HuH-7 (cell line): ENCODE results near the gene DNAJC16.
"Not testable (repeated sequence)": the region's sequence is repeated elsewhere in the genome, so short reads cannot be mapped to it uniquely, and the experiment has no call there.

Source experiments
- DNase-seq: peaks from one replicate; pipeline ENCODE4 v3.0.0; 2011; ENCODE audit warnings: low spot score

Gene DNAJC16

GRCh38 chr1:15583016-15583706, 56.5 kb downstream of the DNAJC16 start:
- DNase-seq = no peak

DNA sequence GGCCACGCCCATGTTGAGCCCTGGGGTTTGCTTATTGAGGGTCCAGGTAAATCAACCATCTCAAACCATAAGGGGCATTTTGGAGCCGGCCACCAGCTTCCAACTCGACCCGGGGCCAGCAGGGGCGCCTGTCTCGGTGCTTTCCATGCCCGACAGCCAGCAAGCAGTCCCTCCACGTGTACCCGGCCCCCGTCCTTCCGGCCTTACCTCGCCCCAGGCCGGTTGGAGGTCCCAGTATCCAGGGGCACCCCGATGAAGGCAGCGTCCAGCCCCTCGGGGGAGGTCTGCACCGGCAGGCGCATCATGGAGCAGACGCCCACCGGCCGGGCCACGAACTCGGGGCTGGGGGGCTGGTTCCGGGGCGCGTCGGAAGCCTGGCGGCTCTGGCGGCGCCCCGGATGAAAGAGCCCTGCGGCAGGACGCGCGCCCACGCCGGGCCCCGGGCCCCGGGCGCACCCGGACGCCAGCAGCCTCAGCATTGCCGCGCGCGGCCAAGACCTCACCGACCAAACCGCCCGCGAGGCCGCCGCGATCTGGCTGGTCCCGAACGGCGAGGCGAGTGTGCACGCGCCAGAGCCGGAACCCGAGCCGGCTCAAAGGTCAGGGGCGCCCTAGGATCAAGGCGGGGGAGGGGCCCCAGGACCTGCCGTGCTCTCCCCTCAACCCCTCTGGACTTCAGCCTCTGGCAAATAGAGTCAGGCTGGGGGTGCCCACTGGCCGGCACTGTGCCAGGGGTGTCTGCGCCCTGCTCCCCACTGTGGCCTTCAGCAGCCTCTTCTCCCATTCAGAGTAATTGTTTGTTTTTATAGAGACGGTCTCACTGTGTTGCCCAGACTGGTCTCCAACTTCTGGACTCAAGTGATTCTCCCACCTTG, 58.1 kb downstream of the DNAJC16 start, which contains the start of gene AGMAT:
AGMAT (minus strand) TSS at position 563 of the 875 bp plus-strand sequence; CDS start at position 479, 84 bp downstream.
- peak; percentile 81 for DNase-seq

- no peak for DNase-seq
These were observed 65.6 kb downstream of the DNAJC16 start for GRCh38 chr1:15592285-15592684.

DNA sequence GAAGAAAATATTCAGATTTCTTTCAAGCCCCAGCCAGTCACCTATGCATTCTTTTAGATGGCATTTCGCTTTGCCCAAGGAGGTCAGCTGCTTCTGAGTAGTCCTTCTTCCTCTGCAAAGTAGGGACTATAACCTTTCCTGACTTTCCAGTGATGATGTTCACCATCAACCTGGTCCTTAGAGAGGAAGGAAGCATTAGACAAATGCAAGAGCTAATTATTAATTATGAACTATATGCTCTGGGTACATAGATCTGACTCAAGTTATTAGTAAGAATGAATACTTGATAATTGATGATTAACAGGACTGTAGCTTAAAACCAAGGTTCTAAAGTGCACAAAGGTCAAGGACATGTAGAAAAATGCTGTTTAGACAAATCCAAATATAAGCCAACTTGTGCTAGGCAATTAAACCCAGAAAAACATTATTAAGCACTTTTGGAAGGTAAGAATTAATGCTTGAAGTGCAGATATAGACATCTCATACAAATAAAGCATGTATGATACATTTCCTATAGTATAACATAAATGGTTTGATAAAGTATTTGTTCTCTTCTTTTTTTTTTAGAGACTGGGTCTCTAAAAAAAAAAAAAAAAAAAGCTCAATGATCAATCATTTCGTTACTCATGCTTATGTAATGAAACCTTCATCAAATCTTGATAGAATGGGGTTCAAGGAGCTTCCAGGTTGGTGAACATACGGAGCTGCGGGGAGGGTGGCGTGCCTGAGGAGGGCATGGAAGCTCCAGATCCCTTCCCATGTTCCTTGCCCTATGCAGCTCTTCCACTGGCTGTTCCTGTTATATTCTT, 69.4 kb downstream of the DNAJC16 start:
- DNase-seq = no peak

DNA sequence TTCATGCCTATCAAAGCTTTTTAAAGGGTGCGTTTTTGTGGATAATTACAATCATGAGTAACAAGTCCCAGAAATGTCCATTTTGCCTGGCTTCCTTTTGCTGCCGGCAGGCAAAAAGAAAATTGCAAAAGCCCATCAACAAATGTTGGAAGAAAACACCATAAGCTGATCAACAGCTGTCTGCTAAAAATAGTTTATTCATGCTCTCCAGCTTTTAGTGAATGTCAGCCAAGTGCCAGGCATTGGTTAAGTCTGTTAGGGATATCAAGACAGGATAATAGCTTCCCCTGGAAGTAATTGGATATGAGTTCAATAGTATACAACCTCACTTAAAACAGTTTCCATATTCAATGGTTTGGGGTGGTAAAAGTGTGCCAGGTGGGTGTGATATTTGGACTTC, 71.8 kb downstream of the DNAJC16 start:
- no peak for DNase-seq

GRCh38 chr1:15603050-15603965, 76.7 kb downstream of the DNAJC16 start:
- peak; percentile 97 for DNase-seq

GRCh38 chr1:15603966-15604282, 77.3 kb downstream of the DNAJC16 start:
- not testable (repeated sequence) for DNase-seq

DNA sequence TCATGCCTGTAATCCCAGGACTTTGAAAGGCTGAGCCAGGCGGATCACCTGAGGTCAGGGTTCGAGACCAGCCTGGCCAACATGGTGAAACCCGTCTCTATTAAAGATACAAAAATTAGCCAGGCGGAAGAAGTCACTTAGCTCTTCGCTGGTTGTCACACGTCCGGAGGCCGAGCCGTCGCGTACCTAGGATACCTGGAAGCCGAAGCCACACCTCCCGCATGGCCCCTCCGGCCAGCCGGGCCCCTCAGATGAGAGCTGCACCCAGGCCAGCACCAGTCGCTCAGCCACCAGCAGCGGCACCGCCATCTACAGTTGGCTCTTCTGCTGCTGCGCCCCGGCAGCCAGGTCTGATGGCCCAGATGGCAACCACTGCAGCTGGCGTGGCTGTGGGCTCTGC, 77.8 kb downstream of the DNAJC16 start:
- DNase-seq = not testable (repeated sequence)

GRCh38 chr1:15605398-15606383, 79.0 kb downstream of the DNAJC16 start:
- DNase-seq = no peak

DNA sequence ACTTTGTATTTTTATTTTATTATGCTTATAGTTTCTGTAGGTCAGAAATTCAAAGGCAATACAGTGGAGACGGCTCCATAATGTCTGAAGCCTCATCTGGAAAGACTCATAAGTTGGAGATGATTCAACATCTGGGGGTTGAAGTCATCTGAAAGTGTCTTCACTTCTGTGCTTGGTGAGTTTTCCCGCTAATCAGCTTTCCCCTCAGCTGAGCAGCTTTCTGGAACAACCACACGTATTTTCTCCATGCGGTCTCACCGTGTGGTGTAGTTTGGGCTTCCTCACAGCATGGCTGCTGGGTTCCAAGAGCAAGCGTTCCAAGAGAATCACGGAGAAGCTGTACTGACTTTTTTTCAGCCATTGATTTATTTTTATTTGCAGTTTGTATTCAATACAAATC, 83.0 kb downstream of the DNAJC16 start:
- DNase-seq = no peak

- DNase-seq = no peak
These were observed 83.5 kb downstream of the DNAJC16 start for GRCh38 chr1:15610167-15610566.

DNA sequence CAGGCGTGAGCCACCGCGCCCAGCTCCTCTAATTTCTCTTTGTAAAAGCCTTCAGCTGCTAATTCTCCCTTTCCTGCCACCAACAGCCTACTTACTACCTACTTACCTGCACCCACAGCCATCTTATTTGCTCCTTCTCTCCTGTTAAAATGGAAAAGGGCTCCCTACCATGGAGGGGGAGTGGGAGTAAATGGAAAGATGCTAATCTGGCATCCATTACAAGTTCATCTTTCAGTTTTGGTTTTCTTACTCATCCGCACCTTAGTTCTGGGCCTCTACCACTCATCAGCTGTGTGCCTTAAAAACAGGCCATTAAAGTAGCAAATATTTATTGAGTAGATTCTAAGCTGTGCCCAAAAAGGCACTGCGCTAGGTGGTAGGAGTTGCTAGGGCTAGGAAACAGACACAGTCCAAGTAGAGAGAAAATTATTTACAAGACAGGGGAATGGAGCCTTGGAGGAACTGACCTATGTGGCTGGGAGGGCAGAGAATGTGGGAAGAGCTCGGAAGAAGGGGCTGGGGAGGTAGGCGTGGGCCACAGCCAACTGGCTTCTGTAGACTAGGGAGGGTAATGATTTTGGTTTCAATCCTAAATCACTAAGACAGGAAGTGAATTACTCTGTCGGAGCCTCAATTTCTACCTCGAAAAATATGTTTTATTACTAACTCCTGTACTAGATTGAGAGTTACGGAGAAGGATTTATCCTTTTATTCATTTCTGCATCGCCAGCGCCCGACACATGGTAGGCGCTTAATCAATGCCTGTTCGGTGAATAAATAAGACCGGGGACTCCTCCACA, 89.9 kb downstream of the DNAJC16 start:
- no peak for DNase-seq

DNA sequence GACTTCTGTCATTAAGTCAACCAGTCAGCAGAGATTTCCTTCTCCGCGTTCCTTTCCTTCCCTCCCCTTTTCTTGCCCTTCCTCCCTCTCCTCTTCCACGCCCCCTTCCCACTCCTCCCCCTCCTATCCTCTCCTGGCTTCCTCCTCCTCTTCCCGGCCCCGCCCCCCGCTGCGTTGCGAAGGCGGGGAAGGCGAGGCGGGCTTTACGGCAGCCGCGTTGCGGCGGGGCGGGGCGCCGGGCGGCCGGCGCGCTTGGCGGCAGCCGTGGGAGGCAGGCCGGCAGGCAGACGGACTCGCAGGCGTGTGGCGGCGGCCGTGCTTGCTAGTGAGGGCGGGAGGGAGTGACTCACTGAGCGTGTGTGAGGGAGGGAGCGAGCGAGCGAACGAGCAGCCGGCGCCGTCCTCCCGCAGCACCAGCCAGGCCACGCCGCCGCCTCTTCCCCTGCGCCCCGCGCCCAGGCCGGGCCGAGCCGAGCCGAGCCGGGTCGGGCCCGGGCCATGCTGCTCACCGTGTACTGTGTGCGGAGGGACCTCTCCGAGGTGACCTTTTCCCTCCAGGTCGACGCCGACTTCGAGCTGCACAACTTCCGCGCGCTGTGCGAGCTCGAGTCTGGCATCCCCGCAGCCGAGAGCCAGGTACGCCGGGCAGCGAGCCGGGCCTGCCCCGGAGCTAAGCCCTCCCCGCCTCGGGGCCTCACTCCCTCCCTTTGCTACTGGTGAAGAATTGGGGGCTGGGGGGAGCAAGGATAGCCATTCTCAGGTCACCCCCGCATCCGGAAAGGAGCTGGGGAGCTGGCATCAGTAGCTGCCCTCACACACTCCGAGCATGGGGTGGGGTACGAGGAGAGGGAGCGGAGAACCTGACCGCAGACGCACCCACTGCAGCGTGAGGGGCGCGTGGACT, 90.8 kb downstream of the DNAJC16 start, which contains the start of gene DDI2:
DDI2 (plus strand) TSS at position 286 of the 904 bp plus-strand sequence; CDS start at position 499, 213 bp downstream.
- DNase-seq = peak; percentile 82

DNA sequence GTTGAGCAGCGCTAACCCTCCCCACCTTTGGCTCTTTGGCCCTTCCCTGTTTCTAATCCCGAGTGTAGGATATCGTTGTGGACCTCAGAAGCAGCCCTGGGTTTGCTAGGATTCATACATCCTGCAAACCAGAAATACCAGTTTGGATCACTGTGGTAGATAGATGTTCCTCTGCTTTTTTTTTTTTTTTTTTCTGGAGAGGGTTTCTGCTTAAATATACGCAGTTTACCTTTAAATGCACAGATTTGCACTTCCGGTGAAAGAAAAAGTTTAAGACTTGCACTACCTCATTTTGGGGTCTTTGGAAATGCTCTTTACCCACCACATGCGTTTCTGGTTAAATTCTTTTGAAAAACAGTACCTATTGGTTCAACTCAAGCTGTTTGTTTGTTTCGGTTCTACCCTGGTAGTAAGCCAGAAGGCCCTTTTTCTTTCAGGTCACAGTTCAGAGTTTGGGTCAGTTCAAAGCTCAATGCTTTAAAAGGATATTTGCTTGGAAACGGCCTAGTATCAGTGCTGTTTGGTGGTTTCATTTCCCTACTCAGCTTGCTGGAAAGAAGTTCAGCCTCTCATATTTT, 91.5 kb downstream of the DNAJC16 start:
- no peak for DNase-seq

DNA sequence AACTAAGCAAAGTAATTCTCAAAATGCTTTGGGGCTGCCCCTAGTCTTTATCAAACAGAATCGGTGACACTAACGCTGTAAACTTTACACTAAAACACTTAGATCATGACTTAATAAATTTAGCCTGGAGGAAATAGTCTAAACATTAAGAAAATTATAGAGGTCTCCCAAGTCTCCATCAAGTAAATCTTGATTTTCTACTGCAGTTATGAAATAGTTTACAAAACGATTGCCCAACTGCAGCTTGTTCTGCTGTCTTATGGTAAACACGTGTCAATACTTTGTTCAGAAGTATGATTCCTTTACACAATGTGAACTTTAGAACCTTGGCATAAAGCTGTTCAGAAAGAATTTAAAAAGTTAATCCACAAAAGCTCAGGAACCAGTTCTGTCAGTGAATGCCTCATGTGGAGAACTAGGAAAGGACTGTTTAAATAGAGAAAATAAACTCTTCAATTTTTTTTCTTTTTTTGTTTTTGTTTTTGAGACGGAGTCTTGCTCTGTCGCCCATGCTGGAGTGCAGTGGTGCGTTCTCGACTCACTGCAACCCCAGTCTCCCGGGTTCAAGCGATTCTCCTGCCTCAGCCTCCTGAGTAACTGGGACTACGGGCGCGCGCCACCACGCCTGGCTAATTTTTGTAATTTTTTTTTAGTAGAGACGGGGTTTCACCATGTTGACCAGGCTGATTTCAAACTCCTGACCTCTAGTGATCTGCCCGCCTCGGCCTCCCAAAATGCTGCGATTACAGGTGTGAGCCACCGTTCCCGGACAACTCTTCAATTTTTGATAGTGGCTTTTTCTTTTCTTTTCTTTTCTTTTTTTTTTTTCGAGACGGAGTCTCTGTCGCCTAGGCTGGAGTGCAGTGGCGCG, 92.2 kb downstream of the DNAJC16 start:
- peak; percentile 34 for DNase-seq

- DNase-seq = no peak
These were observed 93.5 kb downstream of the DNAJC16 start for GRCh38 chr1:15620155-15620545.
